ENCODE data around the gene UBR7.

- TF ChIP-seq POLR2AphosphoS5 (IDR thresholded peaks at IDR 0.05) (no peak), POLR2A (IDR thresholded peaks at IDR 0.05; ENCODE audit: low read depth) (no peak), CTCF (IDR thresholded peaks at IDR 0.05) (no peak), EP300 (IDR thresholded peaks at IDR 0.05) (no peak)
Measured at GRCh38 chr14:93163564-93163963, 43.5 kb upstream of the UBR7 start.

Measured in esophagus muscularis mucosa (tissue), 4 donors.